Dedifferentiated amniotic fluid mesenchymal stem cell (primary cell): ENCODE data around the gene TNC.

ENCODE experiments used
- DNase-seq: peaks from one replicate; pipeline ENCODE4 v3.0.0-alpha.2; 2016; ENCODE audit errors: extremely low spot score

The TNC gene

DNA sequence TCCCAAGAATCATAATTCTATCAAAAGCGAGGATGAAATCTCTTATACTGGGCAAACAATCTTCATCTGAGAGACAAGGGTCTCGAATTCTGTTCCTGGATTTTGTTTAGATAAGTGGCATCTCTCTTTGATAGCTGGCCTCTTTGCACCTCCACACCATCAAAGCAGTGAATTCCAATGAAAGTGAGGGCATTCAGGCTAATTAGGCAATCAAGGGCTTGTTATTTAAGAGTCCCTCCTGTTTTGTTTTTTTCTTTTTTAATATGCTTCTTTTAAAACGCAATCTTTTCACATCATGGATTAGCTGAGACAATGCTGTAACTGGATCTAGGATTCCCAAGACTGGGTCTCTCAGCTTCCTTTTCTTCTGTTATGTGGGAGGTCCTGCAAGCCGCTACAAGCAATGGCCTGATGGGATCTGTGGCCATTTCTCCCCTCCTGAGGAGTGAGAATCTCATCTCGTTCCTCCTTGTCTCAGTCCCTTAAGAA lies 67.9 kb downstream of the TNC start:
- DNase-seq = no peak

DNA sequence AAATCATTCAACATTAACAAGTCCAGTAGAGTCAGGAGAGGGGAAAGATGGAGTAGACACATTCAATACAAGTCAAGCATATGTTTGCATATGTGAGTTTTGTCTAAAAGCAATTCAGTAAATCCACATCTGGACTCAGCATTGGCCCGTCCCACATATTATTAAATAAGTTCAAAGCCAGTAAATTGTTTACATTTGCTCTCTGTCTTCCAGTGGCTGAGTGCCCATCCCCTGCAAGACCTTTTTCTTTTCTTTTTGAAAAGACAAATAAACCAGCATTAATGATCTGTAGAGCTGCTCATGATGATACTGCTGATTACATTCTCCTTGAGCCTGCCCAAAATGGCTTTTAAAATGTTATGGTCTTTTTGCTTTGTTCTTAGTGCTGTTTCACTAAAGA lies 71.1 kb downstream of the TNC start:
- no peak for DNase-seq

- DNase-seq = no peak
Measured at GRCh38 chr9:115046199-115046598, 71.8 kb downstream of the TNC start.

DNA sequence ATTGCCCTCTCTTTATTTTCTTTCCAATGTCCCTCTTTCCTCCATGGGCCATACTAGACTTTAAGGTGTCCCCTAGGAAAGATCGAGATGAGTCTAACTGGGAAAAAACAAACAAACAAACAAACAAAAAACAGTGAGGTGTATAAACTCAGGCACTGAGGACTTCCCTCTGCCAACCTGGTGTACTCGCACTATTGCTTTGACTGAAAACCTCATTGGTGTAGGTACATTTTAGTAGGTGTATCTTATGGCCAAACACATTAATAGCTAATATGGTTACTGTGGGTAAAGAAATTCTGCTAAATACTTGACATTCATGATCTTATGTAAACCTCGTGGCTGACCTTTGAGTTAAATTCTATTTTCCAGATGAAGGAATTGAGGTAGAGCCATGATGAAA lies 74.3 kb downstream of the TNC start:
- DNase-seq = no peak

GRCh38 chr9:115042781-115043509 lies 75.0 kb downstream of the TNC start:
- peak; percentile 79 for DNase-seq

GRCh38 chr9:115039516-115040120 lies 78.3 kb downstream of the TNC start:
- DNase-seq = no peak

GRCh38 chr9:115038178-115038577 lies 79.8 kb downstream of the TNC start:
- no peak for DNase-seq

DNA sequence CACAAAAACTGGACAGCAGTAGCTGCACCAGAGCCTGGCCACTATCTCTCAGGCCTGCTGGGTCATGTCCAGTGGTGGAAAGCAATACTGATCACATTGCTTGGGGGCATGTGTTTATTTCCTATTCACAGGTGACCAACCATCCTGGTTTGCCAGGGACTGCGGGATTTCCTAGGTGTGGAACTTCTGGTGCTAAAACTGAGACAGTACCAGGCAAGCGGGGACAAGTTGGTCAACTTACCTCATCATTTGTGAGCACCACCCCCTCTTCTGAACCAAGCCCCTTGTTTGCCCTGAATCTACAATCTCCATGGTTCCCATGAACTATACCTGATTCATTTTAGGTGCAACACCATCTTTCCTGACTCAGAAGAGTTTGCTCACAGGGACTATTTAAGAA lies 81.3 kb downstream of the TNC start:
- no peak for DNase-seq

DNA sequence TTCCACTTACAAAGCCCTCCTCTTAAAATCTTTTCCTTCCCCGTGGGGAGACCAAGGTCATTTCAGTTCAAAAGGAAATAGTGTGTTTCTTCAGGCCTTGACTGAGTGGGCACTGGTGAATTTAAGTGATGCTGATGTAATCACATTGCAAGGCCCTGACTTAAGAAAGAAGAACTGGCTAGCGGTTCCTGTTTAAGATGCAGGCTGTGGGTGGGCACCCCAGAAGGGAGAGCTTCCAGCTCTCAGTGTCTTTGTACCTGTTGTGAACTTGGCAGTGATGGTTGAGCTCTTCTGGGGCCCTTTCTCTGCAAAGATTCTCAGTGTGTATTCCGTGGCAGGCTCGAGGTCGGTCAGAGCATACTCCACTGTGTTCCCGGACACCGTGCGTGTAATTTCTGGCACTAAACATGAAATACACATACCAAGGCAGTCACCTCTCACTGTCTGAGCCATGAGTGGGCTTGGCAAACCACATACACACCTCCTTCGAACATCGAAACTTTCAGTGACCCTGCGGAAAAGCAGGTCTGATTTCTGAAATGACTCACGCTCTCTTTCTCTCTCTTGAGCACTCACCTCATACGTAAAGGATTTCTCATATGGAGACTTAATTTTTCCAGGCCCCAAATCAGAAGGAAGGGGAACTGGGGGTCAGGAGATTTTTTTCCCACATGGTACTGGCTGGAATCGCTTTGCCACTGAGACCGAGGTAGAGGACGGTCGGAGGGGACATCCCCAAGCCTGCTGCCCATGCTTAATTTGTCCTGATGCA lies 81.9 kb downstream of the TNC start:
- peak; percentile 79 for DNase-seq

GRCh38 chr9:115034801-115035200 lies 83.2 kb downstream of the TNC start:
- DNase-seq = peak; percentile 79

DNA sequence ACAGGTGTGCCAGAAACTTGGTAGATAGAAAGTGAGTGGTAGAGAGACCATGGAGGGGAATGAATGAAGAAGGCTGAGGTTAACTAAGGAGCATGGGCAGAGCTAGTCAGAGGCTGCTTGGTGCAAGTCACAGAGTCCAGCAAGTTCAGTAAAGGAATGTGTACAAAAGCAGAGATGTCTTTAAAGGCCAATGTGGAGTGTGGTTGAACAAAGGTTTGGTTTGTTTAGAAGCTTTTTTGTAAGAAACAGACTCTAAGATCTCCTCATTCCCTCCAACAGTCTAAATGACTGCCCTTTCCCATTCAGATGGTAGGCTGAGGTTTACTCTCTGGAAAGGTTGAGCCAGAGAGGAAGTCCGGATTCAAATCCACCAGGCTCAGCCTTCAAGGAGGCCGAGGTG lies 84.2 kb downstream of the TNC start:
- no peak for DNase-seq

- no peak for DNase-seq
Measured at GRCh38 chr9:115032296-115032695, 85.7 kb downstream of the TNC start.

GRCh38 chr9:115030006-115030405 lies 88.0 kb downstream of the TNC start:
- DNase-seq = no peak

DNA sequence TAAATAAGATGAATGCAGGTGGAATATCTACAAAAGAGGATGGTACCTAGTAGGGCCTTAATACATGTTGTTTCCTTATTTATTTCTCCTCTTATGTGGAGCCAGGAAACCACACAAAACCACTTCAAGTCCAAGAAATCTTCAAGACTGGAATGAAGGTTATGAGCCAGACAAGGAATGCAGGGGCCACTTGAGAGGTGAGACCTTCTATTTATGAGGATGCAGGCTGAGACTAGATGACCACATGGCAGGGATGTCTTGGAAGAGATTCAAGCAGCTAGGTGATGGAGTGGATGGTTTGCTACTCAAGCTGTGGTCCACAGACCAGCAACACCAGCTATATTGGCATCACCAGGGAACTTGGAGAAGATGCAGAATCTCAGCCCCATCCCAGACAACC lies 92.2 kb downstream of the TNC start:
- DNase-seq = no peak

DNA sequence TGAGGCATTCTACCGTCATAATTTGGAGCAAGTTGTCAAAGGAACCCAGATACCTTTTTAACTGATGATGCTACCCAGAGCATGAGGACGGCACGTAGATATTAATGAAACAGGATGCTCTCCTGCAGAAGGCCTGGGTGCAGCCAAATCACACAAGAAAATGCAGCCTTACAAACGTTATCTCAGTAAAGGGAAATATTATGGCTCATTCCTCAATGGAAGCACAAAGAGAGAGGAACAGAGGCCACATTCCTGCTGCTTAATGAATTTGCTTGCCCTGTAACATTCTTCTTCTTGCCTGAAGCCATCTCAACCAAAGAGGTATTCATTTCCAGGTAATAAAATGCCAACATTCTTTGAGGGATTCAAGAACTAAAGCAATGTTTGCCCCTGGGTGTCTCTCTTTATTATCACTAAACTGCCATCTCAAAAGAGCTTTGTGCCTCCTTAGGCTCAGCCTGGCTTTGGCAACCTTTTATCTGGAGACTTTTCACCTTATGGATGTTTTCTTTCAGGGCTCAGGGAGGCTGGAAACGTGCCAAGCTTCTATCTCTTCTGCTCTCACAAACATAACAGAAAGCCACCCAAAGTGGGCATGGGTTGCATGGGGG lies 92.9 kb downstream of the TNC start:
- DNase-seq = no peak

DNA sequence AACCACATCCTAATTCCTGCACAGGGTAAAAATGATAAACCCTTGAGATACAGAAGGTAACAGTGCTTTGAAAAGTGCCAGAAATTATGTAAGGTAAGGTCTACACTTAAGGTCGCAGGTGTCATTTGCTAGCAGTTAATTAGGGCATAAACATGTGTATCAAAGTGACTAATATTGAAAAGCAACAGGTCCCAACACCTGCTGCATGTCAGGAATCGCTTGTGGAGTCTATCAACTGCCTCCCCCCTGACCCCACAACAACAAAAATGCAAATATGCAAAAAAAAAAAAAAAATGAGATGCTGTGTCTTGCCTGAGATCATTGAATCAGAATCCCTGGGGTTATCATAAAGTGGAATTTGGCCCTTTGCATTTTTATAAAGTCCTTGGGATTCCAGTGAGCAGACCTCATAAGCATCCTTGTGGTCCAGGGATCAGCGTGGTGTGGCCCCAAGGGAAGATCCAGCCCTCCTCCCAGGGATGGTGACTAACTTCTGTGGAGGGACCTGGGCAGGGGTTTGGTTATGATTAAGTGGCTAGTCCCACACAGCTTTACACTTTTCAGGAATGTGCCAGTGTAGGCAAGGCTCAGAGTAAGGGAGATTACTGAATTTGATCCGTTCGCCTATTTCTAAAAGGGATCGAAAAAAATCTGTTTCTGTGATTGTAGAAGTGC lies 95.1 kb downstream of the TNC start:
- peak; percentile 65 for DNase-seq

DNA sequence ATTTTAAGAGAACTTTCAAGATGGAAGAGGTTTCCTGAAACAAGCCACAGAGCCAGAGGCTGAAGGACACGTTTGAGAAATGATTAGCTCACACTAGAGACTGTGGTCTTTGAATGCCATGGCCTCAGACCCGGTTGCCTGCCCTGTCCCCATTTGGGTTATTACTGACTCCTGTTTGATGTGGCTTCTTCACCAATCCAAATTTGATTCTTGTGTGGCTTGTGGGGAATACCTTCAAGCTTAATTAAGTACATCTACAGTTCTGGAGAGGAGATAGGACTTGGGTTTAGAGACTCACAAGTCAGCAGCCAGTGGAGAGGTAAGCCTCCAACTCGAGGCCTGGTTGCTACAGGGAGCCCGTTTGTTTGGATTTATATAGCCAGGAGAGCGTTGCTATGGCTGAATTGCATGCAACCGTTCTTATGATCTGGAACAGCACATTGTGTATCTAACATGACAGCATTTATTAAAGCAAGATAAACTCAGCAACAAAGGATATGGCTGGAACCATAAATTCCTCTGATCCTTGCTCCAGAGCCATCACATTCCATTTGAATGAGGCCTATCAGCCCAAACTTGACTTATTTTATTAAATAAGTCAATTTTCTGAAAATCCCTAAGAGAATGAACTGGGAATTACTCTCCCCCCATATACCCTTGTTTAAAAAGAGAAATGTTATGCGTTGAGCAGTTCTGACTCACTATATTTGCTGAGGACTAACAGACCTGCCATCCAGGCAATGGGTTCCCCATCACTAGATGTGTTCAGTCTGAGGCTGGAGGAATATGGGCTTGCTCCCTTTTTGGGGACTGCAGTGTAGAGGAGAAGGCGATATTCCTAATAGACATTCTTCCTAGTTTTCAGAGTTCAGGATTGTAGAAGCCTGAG lies 99.2 kb downstream of the TNC start:
- peak; percentile 89 for DNase-seq

GRCh38 chr9:115016344-115016743 lies 101.6 kb downstream of the TNC start:
- no peak for DNase-seq

- DNase-seq = peak; percentile 35
Measured at GRCh38 chr9:115015018-115015635, 102.8 kb downstream of the TNC start.

DNA sequence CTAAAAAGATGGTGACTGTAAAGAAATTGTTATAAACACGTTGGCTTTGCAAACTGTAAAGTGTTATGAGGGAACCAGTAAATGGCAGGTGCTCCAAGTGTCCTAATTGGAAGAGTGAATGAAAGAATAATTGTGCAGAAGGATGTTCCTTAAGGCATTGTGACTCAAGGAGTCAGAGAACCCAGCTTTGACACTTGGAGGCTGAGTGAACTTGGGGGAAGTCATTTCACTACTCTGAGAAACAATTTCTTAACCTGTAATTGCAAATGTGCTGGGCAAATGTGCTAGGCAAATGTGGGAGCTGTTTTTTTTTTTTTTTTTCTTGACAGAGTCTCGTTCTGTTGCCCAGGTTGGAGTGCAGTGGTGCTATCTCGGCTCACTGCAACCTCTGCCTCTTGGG lies 103.5 kb downstream of the TNC start:
- no peak for DNase-seq
